Prostate gland (tissue), 2 donors: Measurements from ENCODE around the gene BCAP31. TPM values are rescaled to one million over a fixed set of nuclear protein-coding genes. Genes with fewer than 3 reads are reported as not detected.

Source experiments
- DNase-seq: peaks from one replicate; pipeline ENCODE4 v3.0.0-alpha.2; 2019; ENCODE audit warnings: low spot score
- H3K27ac ChIP-seq, 2 donors: fragments of 200-600 bp; sonication (generic); 2 replicates each; pipeline ENCODE4 v1.5.1; 2017 to 2019
- H3K27me3 ChIP-seq: fragments of 200-600 bp; sonication (generic); replicated peaks from 2 replicates; pipeline ENCODE4 v1.5.1; 2019; ENCODE audit not compliant: insufficient read depth
- H3K36me3 ChIP-seq, 2 donors: fragments of 200-600 bp; sonication (generic); 1 replicate in 1 of 2; 2 replicates in 1 of 2; pipeline versions ENCODE4 v1.5.1 to v1.8.1; 2017 to 2019
- H3K4me1 ChIP-seq: fragments of 200-600 bp; sonication (generic); replicated peaks from 2 replicates; pipeline ENCODE4 v1.5.1; 2019
- H3K4me3 ChIP-seq, 2 donors: fragments of 200-600 bp; sonication (generic); 2 replicates each; pipeline ENCODE4 v1.5.1; 2017 to 2019
- H3K9me3 ChIP-seq: fragments of 200-600 bp; sonication (generic); 2 replicates; pipeline ENCODE4 v1.5.1; 2017
- POLR2A ChIP-seq: fragments of 450-650 bp; IDR thresholded peaks from one replicate; pipeline ENCODE4 v1.6.1; 2016; ENCODE audit warnings: antibody characterized with exemption, mild to moderate bottlenecking
- POLR2AphosphoS5 ChIP-seq: sonication (generic); formaldehyde crosslinking; IDR thresholded peaks from one replicate; pipeline ENCODE4 v1.6.1; 2017; ENCODE audit warnings: antibody characterized with exemption
- WGBS: methylation state at CpG from one replicate; pipeline ENCODE4 v1.1.5; 2018; 5-methylcytosine and 5-hydroxymethylcytosine counted together
- intact Hi-C: fragments of 100-400 bp; cut with DNase I; formaldehyde crosslinking; loops from one replicate; pipeline ENCODE4 v1.14.2; 2022
- total RNA-seq, 2 donors: library from RNA; depleted of rRNA; stranded (reverse); fragments of >200 nt; gene quantifications; one replicate each; pipeline ENCODE4 v1.1.0, GENCODE V29; 2016
- TF ChIP-seq, protein P1 (sequence below), 4 experiments: fragments of 200-600 bp in 2 of 4; fragments of 450-650 bp in 2 of 4; sonication (generic) in 2 of 4; IDR thresholded peaks; 1 replicate in 3 of 4; 2 replicates in 1 of 4; pipeline ENCODE4 v1.5.1; 2016 to 2019; ENCODE audit warnings: antibody characterized with exemption in 4 of 4, mild to moderate bottlenecking in 2 of 4, moderate library complexity in 2 of 4

Gene BCAP31
- total RNA-seq, 2 donors from 2014 or later, result 144 to 244 TPM

DNA sequence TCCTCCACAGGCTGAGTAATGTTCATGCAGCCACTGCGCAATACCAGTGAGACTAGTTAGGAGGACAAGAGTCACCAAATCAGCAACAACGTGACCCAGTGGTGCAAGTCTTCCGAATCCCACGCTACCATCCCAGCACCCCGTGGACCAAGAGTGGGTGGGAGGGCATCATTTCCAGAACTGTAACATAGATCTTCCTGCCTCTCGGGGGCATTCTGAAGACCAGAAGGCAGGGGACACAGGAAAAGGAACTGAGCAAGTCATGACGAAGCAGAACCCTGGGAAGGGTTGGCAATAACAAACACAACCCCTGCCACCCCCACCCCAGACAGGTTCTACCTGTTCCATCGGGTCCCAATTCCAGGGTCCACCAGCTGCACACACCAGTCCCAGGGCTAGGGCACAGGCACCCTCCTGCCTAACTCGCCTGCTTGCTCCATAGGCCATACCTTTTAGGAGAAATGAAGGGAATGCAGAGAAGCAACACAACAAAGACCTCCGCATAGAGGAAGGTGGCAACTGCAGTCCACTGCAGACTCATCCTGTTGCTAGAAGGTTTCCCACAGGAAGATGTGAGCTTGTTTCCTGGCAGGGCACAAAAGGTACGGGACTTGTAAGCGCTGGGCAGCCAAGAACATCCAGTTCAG is 1.4 kb downstream of the BCAP31 start:
- intact Hi-C loops, result no loop called here
- Histone ChIP-seq H3K4me1 (no peaks in the 10 kb centered on the region), H3K27ac (peak overlapping the region; percentile 84 to 88), H3K9me3 (no peaks in the 10 kb centered on the region), H3K27me3 (no peaks in the 10 kb centered on the region), H3K4me3 (peak overlapping the region; percentile 58 to 63), H3K36me3 (no peaks in the 10 kb centered on the region)
- TF ChIP-seq POLR2A, result no peak
- TF ChIP-seq, protein P1, sequence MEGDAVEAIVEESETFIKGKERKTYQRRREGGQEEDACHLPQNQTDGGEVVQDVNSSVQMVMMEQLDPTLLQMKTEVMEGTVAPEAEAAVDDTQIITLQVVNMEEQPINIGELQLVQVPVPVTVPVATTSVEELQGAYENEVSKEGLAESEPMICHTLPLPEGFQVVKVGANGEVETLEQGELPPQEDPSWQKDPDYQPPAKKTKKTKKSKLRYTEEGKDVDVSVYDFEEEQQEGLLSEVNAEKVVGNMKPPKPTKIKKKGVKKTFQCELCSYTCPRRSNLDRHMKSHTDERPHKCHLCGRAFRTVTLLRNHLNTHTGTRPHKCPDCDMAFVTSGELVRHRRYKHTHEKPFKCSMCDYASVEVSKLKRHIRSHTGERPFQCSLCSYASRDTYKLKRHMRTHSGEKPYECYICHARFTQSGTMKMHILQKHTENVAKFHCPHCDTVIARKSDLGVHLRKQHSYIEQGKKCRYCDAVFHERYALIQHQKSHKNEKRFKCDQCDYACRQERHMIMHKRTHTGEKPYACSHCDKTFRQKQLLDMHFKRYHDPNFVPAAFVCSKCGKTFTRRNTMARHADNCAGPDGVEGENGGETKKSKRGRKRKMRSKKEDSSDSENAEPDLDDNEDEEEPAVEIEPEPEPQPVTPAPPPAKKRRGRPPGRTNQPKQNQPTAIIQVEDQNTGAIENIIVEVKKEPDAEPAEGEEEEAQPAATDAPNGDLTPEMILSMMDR (IDR thresholded peaks at IDR 0.05), result no peak
- TF ChIP-seq POLR2AphosphoS5, result no peak
- WGBS, result 23% methylated on average over 11 of the region's 12 CpGs
- DNase-seq, result peak; percentile 13

DNA sequence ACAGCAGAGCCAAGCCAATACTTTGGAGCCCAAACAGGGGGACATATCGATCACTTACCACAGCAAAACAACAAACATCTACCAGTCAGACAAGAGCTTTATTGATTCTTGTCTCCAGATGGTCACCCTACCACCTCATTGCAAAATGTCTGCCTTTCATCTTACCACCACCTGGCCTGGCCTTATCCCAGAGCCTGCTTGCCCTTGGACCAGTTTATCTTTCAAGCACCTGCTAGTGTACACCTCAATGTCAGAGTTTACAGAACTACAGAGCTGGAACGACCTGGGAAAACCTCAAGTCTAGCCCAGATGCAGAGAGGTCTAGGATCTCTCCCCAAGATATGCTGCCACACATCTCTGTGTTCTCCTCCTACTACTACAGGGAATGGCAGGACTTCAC is 4.5 kb downstream of the BCAP31 start:
- TF ChIP-seq, protein P1 (IDR thresholded peaks at IDR 0.05), result no peak
- TF ChIP-seq POLR2A (no peak), POLR2AphosphoS5 (no peak)
- Histone ChIP-seq H3K4me1 (no peaks in the 10 kb centered on the region), H3K27me3 (no peaks in the 10 kb centered on the region), H3K9me3 (no peaks in the 10 kb centered on the region), H3K36me3 (no peaks in the 10 kb centered on the region), H3K27ac (no peak overlapping the region), H3K4me3 (no peak overlapping the region)
- intact Hi-C loops, result no loop called here
- whole genome bisulfite sequencing, result 73% methylated on average over 2 of the region's 2 CpGs
- no peak for DNase-seq

- Histone ChIP-seq H3K27me3 (no peaks in the 10 kb centered on the region), H3K9me3 (no peaks in the 10 kb centered on the region), H3K27ac (no peak overlapping the region), H3K4me3 (no peak overlapping the region), H3K4me1 (no peaks in the 10 kb centered on the region), H3K36me3 (no peaks in the 10 kb centered on the region)
- TF ChIP-seq POLR2AphosphoS5, result no peak
- TF ChIP-seq, protein P1 (IDR thresholded peaks at IDR 0.05), result no peak
- no peak for TF ChIP-seq POLR2A
- peak; percentile 46 for DNase-seq
- WGBS, result 57% methylated on average over 1 of the region's 2 CpGs
- intact Hi-C loops, result no loop called here
Observed at GRCh38 chrX:153719238-153719637, 4.9 kb downstream of the BCAP31 start.

GRCh38 chrX:153717445-153717844 is 6.7 kb downstream of the BCAP31 start:
- TF ChIP-seq, protein P1 (IDR thresholded peaks at IDR 0.05), result no peak
- no peak for TF ChIP-seq POLR2A
- no peak for TF ChIP-seq POLR2AphosphoS5
- H3K36me3 ChIP-seq, result no peaks in the 10 kb centered on the region
- H3K27ac ChIP-seq, result no peak overlapping the region
- H3K9me3 ChIP-seq, result no peaks in the 10 kb centered on the region
- H3K4me3 ChIP-seq, result no peak overlapping the region
- intact Hi-C loops, result no loop called here
- WGBS, result 92% methylated on average over 9 of the region's 9 CpGs
- H3K27me3 ChIP-seq, result no peaks in the 10 kb centered on the region
- DNase-seq, result no peak
- no peaks in the 10 kb centered on the region for H3K4me1 ChIP-seq

- no peak for DNase-seq
- Histone ChIP-seq H3K36me3 (no peaks in the 10 kb centered on the region), H3K27me3 (no peaks in the 10 kb centered on the region), H3K9me3 (no peaks in the 10 kb centered on the region), H3K27ac (no peak overlapping the region), H3K4me1 (no peaks in the 10 kb centered on the region), H3K4me3 (no peak overlapping the region)
- TF ChIP-seq, protein P1 (IDR thresholded peaks at IDR 0.05), result no peak
- TF ChIP-seq POLR2A, result no peak
- 39% methylated on average over 3 of the region's 3 CpGs for WGBS
- intact Hi-C loops, result no loop called here
Observed at GRCh38 chrX:153714256-153714655, 9.9 kb downstream of the BCAP31 start.
